Activated CD8-positive, alpha-beta T cell treated with anti-CD3 and anti-CD28 coated beads for 36 hours (primary cell): ENCODE measurements around the gene NEDD4L. TPM values are rescaled to one million over a fixed set of nuclear protein-coding genes. Genes with fewer than 3 reads are reported as not detected.

Experiments
- ATAC-seq: fragments of 200-7000 bp; cut with Tn5 transposase; one replicate; pipeline ENCODE4 v1.10.0; 2021; ENCODE audit warnings: mild to moderate bottlenecking, moderate library complexity
- CTCF ChIA-PET: fragments of 350-600 bp; sonication (Branson Sonifier 250); formaldehyde crosslinking; loops from one replicate; lab custom pipeline; 2021; ENCODE audit warnings: antibody characterized with exemption; lab: Charles Lee
- POLR2A ChIA-PET: fragments of 350-600 bp; sonication (Branson Sonifier 250); formaldehyde crosslinking; loops from one replicate; lab custom pipeline; 2021; ENCODE audit warnings: antibody characterized with exemption; lab: Charles Lee
- DNase-seq: peaks from one replicate; pipeline ENCODE4 v3.0.0-alpha.2; 2020
- H3K27ac Mint-ChIP-seq: one replicate; pipeline ENCODE4 v1.8.0; 2021; ENCODE audit warnings: mild to moderate bottlenecking, mixed read lengths
- H3K27me3 Mint-ChIP-seq: one replicate; pipeline ENCODE4 v1.8.0; 2021; ENCODE audit warnings: mixed read lengths
- H3K36me3 Mint-ChIP-seq: one replicate; pipeline ENCODE4 v1.8.0; 2021; ENCODE audit warnings: low read depth, mixed read lengths
- H3K4me1 Mint-ChIP-seq: one replicate; pipeline ENCODE4 v1.8.0; 2021; ENCODE audit warnings: low read depth, mixed read lengths
- H3K4me3 Mint-ChIP-seq: one replicate; pipeline ENCODE4 v1.8.0; 2021; ENCODE audit warnings: mild to moderate bottlenecking, moderate library complexity, mixed read lengths
- H3K9me3 Mint-ChIP-seq: one replicate; pipeline ENCODE4 v1.8.0; 2021; ENCODE audit warnings: mixed read lengths
- intact Hi-C: fragments of 100-400 bp; cut with micrococcal nuclease; formaldehyde crosslinking; loops from one replicate; pipeline ENCODE4 v1.10.0; 2022
- total RNA-seq, 2 experiments: library from RNA; stranded (reverse); gene quantifications; one replicate each; pipeline ENCODE4 v1.2.3, GENCODE V29; 2021
- TF ChIP-seq, protein P1 (sequence below): fragments of 200-600 bp; IDR thresholded peaks from one replicate; pipeline ENCODE4 v1.8.0; 2022; ENCODE audit warnings: antibody characterized with exemption, mild to moderate bottlenecking

NEDD4L gene
- total RNA-seq, 2 experiments from 2014 or later = 7.5 to 8.5 TPM

DNA sequence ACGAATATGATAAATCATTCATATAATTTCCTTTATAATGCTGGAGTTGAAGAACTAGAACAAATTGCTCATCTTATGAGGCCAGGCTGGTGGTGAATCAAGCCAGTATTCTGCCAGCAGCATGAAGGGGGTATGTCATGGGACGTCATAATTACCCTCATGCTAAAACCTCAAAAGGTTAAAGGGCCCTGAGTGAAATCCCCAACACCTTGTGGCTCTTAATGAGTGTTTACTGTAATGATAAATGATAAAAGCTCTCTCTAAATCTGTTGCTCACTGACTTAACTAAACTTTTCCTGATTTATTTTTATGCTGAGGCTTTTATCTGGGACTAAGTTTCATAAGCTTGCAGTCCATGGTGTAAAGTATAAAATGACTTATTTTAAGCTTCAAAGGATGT is 18.3 kb upstream of the NEDD4L start:
- no peaks in the 10 kb centered on the region for H3K4me1 Mint-ChIP-seq
- TF ChIP-seq, protein P1, sequence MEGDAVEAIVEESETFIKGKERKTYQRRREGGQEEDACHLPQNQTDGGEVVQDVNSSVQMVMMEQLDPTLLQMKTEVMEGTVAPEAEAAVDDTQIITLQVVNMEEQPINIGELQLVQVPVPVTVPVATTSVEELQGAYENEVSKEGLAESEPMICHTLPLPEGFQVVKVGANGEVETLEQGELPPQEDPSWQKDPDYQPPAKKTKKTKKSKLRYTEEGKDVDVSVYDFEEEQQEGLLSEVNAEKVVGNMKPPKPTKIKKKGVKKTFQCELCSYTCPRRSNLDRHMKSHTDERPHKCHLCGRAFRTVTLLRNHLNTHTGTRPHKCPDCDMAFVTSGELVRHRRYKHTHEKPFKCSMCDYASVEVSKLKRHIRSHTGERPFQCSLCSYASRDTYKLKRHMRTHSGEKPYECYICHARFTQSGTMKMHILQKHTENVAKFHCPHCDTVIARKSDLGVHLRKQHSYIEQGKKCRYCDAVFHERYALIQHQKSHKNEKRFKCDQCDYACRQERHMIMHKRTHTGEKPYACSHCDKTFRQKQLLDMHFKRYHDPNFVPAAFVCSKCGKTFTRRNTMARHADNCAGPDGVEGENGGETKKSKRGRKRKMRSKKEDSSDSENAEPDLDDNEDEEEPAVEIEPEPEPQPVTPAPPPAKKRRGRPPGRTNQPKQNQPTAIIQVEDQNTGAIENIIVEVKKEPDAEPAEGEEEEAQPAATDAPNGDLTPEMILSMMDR = no peak
- intact Hi-C loops = loop anchor here (5.0 kb wide), 1 partner anchor 223 kb away; the partner anchor contains the start of gene ATP8B1
- DNase-seq (peak; percentile 24), ATAC-seq (peak; percentile 49)
- CTCF ChIA-PET = interaction anchor here (0.8 to 1.9 kb wide), 2 partner anchors 15 to 18 kb away, joined by 3 to 6 read pairs; partner anchors contain the start of gene NEDD4L
- H3K27me3 Mint-ChIP-seq = no peaks in the 10 kb centered on the region
- H3K4me3 Mint-ChIP-seq = no peak overlapping the region
- no peaks in the 10 kb centered on the region for H3K9me3 Mint-ChIP-seq
- POLR2A ChIA-PET = no interaction called here
- H3K36me3 Mint-ChIP-seq = no peaks in the 10 kb centered on the region
- no peak overlapping the region for H3K27ac Mint-ChIP-seq

DNA sequence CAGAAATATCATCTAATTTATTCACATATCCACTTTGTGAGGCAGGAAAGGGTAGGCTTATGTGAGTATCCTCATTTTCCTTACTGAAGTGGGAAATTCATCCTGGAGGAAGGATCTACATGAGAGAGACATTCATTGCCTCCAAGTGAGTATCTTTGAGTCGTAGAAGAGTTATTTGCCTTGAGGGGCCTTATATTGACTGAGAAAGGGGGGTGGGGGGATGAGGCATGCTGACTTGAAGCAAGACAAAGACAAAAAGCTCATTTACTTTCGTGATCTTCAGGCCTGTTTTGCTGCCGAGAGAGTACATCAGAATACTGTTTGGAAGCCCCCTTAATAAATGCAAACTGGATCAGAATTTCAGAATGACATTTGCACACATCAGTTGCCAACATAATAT is 17.6 kb upstream of the NEDD4L start:
- TF ChIP-seq, protein P1 = no peak
- Mint-ChIP-seq H3K4me3 (no peak overlapping the region), H3K27me3 (no peaks in the 10 kb centered on the region), H3K27ac (no peak overlapping the region), H3K4me1 (no peaks in the 10 kb centered on the region), H3K36me3 (no peaks in the 10 kb centered on the region), H3K9me3 (no peaks in the 10 kb centered on the region)
- ATAC-seq (no peak), DNase-seq (no peak)
- intact Hi-C loops = loop anchor here (5.0 kb wide), 1 partner anchor 224 kb away; the partner anchor contains the start of gene ATP8B1
- ChIA-PET POLR2A (no interaction called here), CTCF (interaction anchor here (0.8 to 1.9 kb wide), 2 partner anchors 14 to 17 kb away, joined by 3 to 6 read pairs; partner anchors contain the start of gene NEDD4L)

DNA sequence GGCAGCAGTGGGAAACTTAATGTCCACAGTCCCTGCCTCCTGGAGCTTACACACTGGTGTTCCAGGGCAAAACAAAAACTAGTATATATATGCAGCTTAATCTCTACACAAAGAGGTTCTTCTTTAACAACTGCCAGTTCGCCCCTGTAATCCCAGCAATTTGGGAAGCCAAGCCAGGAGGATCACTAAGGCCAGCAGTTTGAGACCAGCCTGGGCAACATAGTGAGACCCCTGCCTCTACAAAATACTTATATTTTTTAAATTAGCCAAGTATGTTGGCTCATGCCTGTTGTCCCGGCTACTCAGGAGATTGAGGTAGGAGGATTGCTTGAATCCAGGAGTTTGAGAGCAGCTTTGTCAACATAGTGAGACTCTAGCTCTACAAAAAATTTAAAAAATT is 17.2 kb upstream of the NEDD4L start:
- H3K27ac Mint-ChIP-seq = no peak overlapping the region
- intact Hi-C loops = loop anchor here (5.0 kb wide), 1 partner anchor 225 kb away; the partner anchor contains the start of gene ATP8B1
- no peak for ATAC-seq
- peaks cover 1% of the 10 kb centered on the region for H3K27me3 Mint-ChIP-seq
- no peak for DNase-seq
- H3K4me1 Mint-ChIP-seq = no peaks in the 10 kb centered on the region
- ChIA-PET CTCF (interaction anchor here (1.9 kb wide), 1 partner anchor 17 kb away, joined by 6 read pairs; the partner anchor contains the start of gene NEDD4L), POLR2A (no interaction called here)
- H3K36me3 Mint-ChIP-seq = no peaks in the 10 kb centered on the region
- no peak overlapping the region for H3K4me3 Mint-ChIP-seq
- H3K9me3 Mint-ChIP-seq = no peaks in the 10 kb centered on the region
- TF ChIP-seq, protein P1 = no peak

DNA sequence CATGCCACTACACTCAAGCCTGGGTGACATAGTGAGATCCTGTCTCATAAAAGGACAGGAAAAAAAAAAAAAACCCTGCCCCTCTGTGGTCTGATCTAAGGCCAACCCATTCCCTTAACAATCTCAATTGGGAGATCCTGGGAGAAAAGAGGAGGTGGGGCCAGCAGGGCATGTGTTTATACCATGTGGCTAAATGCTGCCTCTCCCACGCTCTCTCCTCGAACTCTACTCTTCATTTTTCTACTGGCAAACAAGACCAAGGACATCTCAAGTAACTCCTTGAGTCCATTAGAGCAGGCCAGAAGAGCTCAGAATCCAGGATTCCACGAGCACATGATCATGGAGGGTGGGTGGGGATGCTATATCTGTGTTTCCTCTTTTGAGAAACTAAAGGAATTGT is 16.7 kb upstream of the NEDD4L start:
- Mint-ChIP-seq H3K4me1 (no peaks in the 10 kb centered on the region), H3K27me3 (peaks cover 1% of the 10 kb centered on the region), H3K4me3 (no peak overlapping the region), H3K36me3 (no peaks in the 10 kb centered on the region), H3K27ac (no peak overlapping the region), H3K9me3 (no peaks in the 10 kb centered on the region)
- ATAC-seq (no peak), DNase-seq (no peak)
- intact Hi-C loops = loop anchor here (5.0 kb wide), 1 partner anchor 225 kb away; the partner anchor contains the start of gene ATP8B1
- CTCF ChIA-PET = interaction anchor here (1.9 kb wide), 1 partner anchor 16 kb away, joined by 6 read pairs; the partner anchor contains the start of gene NEDD4L
- POLR2A ChIA-PET = no interaction called here
- TF ChIP-seq, protein P1 = no peak

DNA sequence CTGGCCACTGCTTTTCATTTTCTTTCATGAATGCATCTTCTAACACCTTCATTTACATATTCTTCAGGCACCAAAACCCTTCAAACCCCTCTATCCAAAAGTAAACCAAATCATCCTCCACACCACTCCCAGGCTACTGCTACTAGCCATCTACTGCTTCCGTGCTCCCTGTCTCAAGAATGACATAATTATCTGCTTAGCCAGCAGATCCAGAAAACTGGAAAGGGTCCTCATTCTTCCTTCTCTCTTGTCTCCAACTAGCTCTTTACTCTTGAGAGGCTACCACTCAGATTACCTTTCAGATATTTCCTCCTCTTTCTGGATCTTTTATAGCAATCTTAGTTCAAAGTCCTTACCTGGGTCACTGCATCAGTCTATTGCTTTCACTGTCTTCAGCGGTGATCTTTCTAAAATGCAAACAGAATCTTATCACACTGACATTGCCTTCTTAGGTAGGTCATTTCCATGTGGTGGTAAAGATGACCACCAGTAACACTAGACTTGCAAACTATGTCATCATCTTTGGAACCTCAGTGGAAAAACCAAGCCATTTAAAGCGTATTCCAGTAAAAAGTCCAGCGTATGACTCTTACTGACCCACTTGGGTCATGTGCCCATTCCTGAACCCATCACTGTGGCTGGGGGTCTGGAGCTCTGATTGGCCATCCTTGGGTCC is 15.8 kb upstream of the NEDD4L start:
- ATAC-seq = no peak
- Mint-ChIP-seq H3K36me3 (no peaks in the 10 kb centered on the region), H3K9me3 (no peaks in the 10 kb centered on the region), H3K27me3 (peaks cover 3% of the 10 kb centered on the region), H3K27ac (no peak overlapping the region), H3K4me1 (no peaks in the 10 kb centered on the region), H3K4me3 (no peak overlapping the region)
- intact Hi-C loops = loop anchor here (5.0 kb wide), 1 partner anchor 226 kb away; the partner anchor contains the start of gene ATP8B1
- POLR2A ChIA-PET = interaction anchor here (0.5 kb wide), 1 partner anchor 344 kb away, joined by 3 read pairs; no protein-coding TSS in a partner anchor
- TF ChIP-seq, protein P1 = no peak
- DNase-seq = no peak
- CTCF ChIA-PET = no interaction called here
